Vagina (tissue), 2 donors: ENCODE data around the gene GM2A. TPM values are rescaled to one million over a fixed set of nuclear protein-coding genes. Genes with fewer than 3 reads are reported as not detected.

Source experiments
- DNase-seq, 2 donors: peaks; one replicate each; pipeline ENCODE4 v3.0.0-alpha.2; 2017; ENCODE audit errors: extremely low spot score in 2 of 2
- H3K27ac ChIP-seq: fragments of 200-600 bp; sonication (generic); one replicate; pipeline ENCODE4 v1.5.1; 2019
- H3K27me3 ChIP-seq: fragments of 200-600 bp; sonication (generic); one replicate; pipeline ENCODE4 v1.5.1; 2019
- H3K36me3 ChIP-seq, 2 donors: fragments of 200-600 bp; sonication (generic); one replicate each; pipeline ENCODE4 v1.5.1; 2017 to 2019
- H3K4me1 ChIP-seq: fragments of 200-600 bp; sonication (generic); one replicate; pipeline ENCODE4 v1.5.1; 2019
- H3K4me3 ChIP-seq, 2 donors: fragments of 200-600 bp; sonication (generic); 1 replicate in 1 of 2; 2 replicates in 1 of 2; pipeline ENCODE4 v1.5.1; 2016 to 2019
- H3K9me3 ChIP-seq: fragments of 200-600 bp; sonication (generic); one replicate; pipeline ENCODE4 v1.5.1; 2019
- POLR2A ChIP-seq, 2 donors: fragments of 450-650 bp; IDR thresholded peaks; one replicate each; pipeline ENCODE4 v1.6.1; 2017; ENCODE audit warnings: antibody characterized with exemption in 2 of 2, mild to moderate bottlenecking in 2 of 2, moderate library complexity in 2 of 2
- POLR2AphosphoS5 ChIP-seq, 2 donors: sonication (generic); formaldehyde crosslinking; IDR thresholded peaks; one replicate each; pipeline ENCODE4 v1.9.0; 2017; ENCODE audit warnings: antibody characterized with exemption in 2 of 2, mild to moderate bottlenecking in 2 of 2, low read depth in 1 of 2; ENCODE audit not compliant: insufficient read depth in 1 of 2
- intact Hi-C: fragments of 100-400 bp; cut with DNase I; formaldehyde crosslinking; loops from one replicate; pipeline ENCODE4 v1.15.1; 2023
- total RNA-seq: library from RNA; depleted of rRNA; stranded (reverse); fragments of >200 nt; gene quantifications from one replicate; pipeline ENCODE4 v1.2.3, GENCODE V29; 2016
- TF ChIP-seq, protein P1 (sequence below), 3 experiments: fragments of 450-650 bp in 2 of 3; fragments of 200-600 bp in 1 of 3; sonication (generic) in 1 of 3; IDR thresholded peaks; one replicate each; pipeline ENCODE4 v1.5.1; 2017 to 2019; ENCODE audit warnings: antibody characterized with exemption in 3 of 3, mild to moderate bottlenecking in 2 of 3, moderate library complexity in 2 of 3

The GM2A gene
- total RNA-seq, 1 donor from 2014 or later, result 71.7 TPM

DNA sequence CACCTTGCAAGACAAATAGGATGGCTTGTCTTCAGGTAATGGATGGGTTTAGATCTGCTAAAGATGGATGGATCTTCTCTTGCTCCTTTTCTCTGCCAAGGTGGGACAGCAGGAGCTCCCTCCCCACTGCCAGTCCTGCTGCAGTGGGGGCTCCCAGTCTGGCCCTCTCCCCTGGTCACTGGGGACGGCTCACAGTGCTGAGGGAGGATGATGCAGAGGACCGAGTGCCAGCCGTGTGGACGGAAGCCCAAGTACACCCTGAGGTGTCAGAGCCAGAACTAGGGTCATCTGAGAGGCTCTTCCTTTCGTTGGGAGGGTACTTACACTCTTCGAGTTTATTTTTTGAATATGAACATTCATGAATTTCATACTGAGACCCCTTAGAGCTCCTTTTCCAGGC lies 34.8 kb upstream of the GM2A start:
- peaks cover 72% of the 10 kb centered on the region for H3K4me1 ChIP-seq

DNA sequence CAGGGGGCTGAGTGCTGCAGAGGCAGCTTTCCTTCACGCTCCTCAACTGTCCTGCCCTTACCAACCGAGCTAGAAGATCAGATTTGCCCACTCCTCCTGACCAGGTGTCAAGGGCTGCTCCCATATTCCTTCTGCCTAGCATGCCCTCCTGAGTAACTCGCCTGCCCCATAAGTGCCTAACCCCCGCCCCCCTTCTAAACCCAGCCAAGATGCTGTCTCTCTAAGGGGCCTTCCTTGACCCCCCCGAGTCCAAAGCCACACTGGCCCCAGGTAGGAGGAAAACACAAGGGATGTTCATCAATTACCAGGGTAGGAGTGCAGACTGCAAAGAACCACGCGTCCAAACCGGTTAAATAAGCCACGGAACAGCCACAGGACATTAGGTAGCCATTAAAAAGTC lies 33.8 kb upstream of the GM2A start:
- Histone ChIP-seq H3K4me3 (no peak overlapping the region), H3K27ac (no peak overlapping the region), H3K36me3 (no peaks in the 10 kb centered on the region), H3K27me3 (no peaks in the 10 kb centered on the region), H3K4me1 (peaks cover 70% of the 10 kb centered on the region), H3K9me3 (no peaks in the 10 kb centered on the region)
- intact Hi-C loops, result no loop called here
- DNase-seq, result no peak
- TF ChIP-seq POLR2AphosphoS5 (IDR thresholded peaks at IDR 0.05; ENCODE audit: insufficient read depth in 1 of 2, low read depth in 1 of 2) (no peak), POLR2A (IDR thresholded peaks at IDR 0.05) (no peak)
- TF ChIP-seq, protein P1, sequence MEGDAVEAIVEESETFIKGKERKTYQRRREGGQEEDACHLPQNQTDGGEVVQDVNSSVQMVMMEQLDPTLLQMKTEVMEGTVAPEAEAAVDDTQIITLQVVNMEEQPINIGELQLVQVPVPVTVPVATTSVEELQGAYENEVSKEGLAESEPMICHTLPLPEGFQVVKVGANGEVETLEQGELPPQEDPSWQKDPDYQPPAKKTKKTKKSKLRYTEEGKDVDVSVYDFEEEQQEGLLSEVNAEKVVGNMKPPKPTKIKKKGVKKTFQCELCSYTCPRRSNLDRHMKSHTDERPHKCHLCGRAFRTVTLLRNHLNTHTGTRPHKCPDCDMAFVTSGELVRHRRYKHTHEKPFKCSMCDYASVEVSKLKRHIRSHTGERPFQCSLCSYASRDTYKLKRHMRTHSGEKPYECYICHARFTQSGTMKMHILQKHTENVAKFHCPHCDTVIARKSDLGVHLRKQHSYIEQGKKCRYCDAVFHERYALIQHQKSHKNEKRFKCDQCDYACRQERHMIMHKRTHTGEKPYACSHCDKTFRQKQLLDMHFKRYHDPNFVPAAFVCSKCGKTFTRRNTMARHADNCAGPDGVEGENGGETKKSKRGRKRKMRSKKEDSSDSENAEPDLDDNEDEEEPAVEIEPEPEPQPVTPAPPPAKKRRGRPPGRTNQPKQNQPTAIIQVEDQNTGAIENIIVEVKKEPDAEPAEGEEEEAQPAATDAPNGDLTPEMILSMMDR (IDR thresholded peaks at IDR 0.05), result no peak

More for the DNA sequence above, 34.8 kb upstream of the GM2A start:
- no peak overlapping the region for H3K27ac ChIP-seq
- no peak for DNase-seq
- no peaks in the 10 kb centered on the region for H3K36me3 ChIP-seq
- no peaks in the 10 kb centered on the region for H3K27me3 ChIP-seq
- no peaks in the 10 kb centered on the region for H3K9me3 ChIP-seq
- intact Hi-C loops, result no loop called here
- no peak overlapping the region for H3K4me3 ChIP-seq
- TF ChIP-seq, protein P1 (IDR thresholded peaks at IDR 0.05), result no peak
- TF ChIP-seq POLR2A (IDR thresholded peaks at IDR 0.05), result no peak
- no peak for TF ChIP-seq POLR2AphosphoS5 (IDR thresholded peaks at IDR 0.05; ENCODE audit: insufficient read depth in 1 of 2, low read depth in 1 of 2)

DNA sequence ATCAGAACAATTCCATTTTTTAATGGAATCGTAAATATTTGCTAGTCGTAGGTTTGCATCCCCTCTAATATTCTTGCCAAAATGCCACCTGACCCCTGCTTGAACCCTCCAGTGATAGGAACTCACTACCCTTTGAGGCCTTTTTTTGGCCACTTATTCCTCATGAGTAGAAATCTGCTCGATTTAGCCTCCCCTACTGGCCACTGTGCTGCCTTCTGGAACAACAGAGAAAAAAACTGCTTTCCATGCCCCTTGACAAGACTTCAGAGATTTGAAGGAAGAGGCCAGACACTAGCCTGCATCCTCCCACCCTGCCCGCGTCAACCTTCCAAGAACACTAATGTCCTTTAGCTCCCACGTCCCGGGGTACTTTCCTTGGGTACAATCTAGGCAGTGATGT lies 33.2 kb upstream of the GM2A start:
- intact Hi-C loops, result no loop called here
- H3K9me3 ChIP-seq, result no peaks in the 10 kb centered on the region
- no peak overlapping the region for H3K27ac ChIP-seq
- no peak for DNase-seq
- no peak for TF ChIP-seq POLR2AphosphoS5 (IDR thresholded peaks at IDR 0.05; ENCODE audit: insufficient read depth in 1 of 2, low read depth in 1 of 2)
- TF ChIP-seq, protein P1 (IDR thresholded peaks at IDR 0.05), result no peak
- no peak for TF ChIP-seq POLR2A (IDR thresholded peaks at IDR 0.05)
- H3K36me3 ChIP-seq, result no peaks in the 10 kb centered on the region
- H3K4me3 ChIP-seq, result no peak overlapping the region
- peaks cover 67% of the 10 kb centered on the region for H3K4me1 ChIP-seq
- no peaks in the 10 kb centered on the region for H3K27me3 ChIP-seq

DNA sequence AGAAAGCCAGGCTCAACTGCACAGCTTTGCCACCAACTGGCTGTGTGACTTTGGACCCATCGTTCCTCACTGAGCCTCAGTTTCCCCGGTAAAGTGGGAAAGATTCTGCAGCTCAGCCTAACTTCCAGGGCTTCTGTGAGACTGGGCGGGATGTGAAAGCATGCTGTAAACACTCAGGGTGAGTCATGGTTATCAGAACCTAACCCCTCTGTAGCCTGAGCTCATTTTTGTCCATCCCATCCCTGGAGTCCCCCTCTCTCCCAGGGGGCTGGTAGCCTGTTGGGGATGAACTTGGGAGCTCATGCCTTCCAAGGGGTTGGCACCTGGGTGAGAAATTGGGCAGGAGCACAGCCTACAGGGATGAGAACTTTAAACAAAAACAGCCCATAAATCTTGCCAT lies 31.4 kb upstream of the GM2A start:
- no peaks in the 10 kb centered on the region for H3K27me3 ChIP-seq
- H3K4me3 ChIP-seq, result peak overlapping the region; percentile 90 to 91
- H3K27ac ChIP-seq, result peak overlapping the region; percentile 92
- peaks cover 60% of the 10 kb centered on the region for H3K4me1 ChIP-seq
- no peak for DNase-seq
- no peaks in the 10 kb centered on the region for H3K9me3 ChIP-seq
- TF ChIP-seq POLR2AphosphoS5 (IDR thresholded peaks at IDR 0.05; ENCODE audit: insufficient read depth in 1 of 2, low read depth in 1 of 2) (no peak), POLR2A (IDR thresholded peaks at IDR 0.05) (no peak)
- TF ChIP-seq, protein P1 (IDR thresholded peaks at IDR 0.05), result no peak
- no peaks in the 10 kb centered on the region for H3K36me3 ChIP-seq
- intact Hi-C loops, result no loop called here

DNA sequence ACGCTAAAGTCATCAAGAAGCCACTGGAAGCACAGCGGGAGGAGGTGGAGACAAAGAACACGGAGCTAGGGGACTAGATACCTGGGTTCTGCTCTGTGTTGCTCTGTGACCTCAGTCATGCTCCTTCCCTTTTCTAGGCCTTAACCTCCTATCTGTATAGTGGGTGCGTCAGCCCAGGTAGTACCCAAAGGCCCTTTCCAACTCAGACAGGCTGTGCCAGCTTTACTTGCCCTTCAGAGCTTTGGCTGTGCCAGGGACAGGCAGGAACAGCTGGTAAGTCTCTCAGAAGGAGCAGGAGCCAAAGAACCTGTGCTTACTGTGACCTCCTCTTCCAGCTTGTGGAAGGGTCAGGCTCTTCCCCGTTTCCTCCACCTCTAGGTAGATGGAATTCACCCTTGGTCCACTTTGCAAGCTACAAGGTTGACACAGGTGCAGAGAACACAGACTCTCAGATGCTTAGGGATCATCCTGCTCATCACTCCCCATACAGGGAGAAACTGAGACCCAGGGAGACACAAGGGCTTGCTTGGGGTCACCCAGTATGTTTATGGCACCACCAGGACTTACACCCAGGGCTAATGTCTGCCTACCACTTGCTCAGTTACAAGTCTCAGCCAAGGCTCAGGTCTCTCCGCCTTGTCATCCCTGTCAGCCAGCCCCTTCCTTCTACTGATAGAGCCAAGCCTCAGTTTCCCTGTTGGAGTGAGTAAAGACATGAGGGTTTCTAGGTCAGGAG lies 30.8 kb upstream of the GM2A start:
- Histone ChIP-seq H3K27ac (peak overlapping the region; percentile 92), H3K27me3 (no peaks in the 10 kb centered on the region), H3K36me3 (no peaks in the 10 kb centered on the region), H3K4me3 (peak overlapping the region; percentile 90 to 91), H3K9me3 (no peaks in the 10 kb centered on the region), H3K4me1 (peaks cover 58% of the 10 kb centered on the region)
- no peak for TF ChIP-seq POLR2AphosphoS5 (IDR thresholded peaks at IDR 0.05; ENCODE audit: insufficient read depth in 1 of 2, low read depth in 1 of 2)
- TF ChIP-seq, protein P1 (IDR thresholded peaks at IDR 0.05), result no peak
- no peak for TF ChIP-seq POLR2A (IDR thresholded peaks at IDR 0.05)
- DNase-seq, result no peak
- intact Hi-C loops, result no loop called here
